GM19372 (cell line): ENCODE measurements around the gene PLPP6.

ENCODE experiments used
- ATAC-seq: cut with Tn5 transposase; IDR thresholded peaks from one replicate; pipeline ENCODE4 v1.9.1; 2021; ENCODE audit warnings: mild to moderate bottlenecking, low read depth, moderate library complexity; ENCODE audit not compliant: unreplicated experiment

The PLPP6 gene

GRCh38 chr9:4661611-4662010 is 483 bp upstream of the PLPP6 start:
- no peak for ATAC-seq

- ATAC-seq: no peak
Measured at GRCh38 chr9:4662989-4663792, 1.1 kb downstream of the PLPP6 start.

DNA sequence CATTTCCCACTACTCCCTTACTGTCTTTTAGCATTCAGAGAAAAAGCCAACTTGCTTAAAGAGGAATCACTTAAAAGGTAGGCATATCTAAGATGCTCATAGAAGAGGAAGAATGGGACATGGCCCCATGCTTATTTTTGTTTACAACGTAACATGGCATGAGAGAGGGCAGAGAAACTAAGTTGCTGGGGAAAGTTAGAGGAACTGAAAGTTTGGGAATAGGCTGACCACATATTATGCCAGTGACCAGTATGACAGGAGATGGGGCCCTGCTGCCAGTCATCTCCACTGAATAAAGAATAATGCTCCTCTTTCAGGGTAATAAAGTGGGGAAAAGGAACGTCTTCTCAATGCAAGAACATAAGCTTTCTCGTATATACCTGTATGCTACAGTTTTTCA is 1.9 kb downstream of the PLPP6 start:
- ATAC-seq: no peak

DNA sequence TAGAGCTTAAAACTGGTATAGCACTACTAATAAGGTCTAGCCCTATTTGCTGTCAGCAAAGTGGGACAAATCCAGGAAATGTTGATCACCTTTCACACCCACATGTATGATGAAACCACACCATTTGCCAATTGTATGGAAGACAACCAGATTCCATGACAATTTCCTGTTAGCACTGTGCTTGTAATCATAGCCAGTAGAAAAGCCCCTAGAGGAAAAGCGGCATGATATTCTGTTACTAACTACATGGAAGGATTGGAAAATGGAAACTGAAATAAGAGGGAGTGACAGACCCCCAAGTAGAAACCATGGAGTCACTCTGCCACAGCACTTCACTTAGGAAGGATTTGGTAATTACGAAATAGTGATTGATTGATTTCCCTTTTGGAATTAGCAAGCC is 3.3 kb downstream of the PLPP6 start:
- no peak for ATAC-seq

- ATAC-seq: no peak
Measured at GRCh38 chr9:4666042-4666699, 4.1 kb downstream of the PLPP6 start, which contains the start of gene SPATA6L. Gene SPATA6L, minus strand, starts transcription at chr9:4666480. Its CDS starts 230 bp downstream, at chr9:4666250.

DNA sequence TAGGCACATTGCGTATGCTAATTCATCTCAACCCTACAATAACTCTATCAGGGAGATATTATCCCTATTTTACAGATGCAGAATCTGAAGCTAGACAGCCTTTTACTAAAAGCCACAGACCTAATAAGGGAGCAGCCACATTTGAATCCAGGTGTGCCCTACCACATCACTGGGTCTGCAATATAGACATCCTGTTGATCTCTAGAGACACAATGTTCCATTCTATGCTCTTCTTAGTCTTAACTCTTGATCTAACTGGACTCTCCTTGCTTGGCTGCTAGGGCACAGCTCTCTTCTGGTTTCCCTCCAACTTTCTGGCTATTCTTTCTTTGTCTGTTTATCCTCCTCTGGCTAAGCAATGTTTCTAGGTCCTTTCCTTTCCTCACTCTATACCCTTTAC is 5.6 kb downstream of the PLPP6 start:
- ATAC-seq: no peak

GRCh38 chr9:4668604-4669003 is 6.5 kb downstream of the PLPP6 start:
- no peak for ATAC-seq

DNA sequence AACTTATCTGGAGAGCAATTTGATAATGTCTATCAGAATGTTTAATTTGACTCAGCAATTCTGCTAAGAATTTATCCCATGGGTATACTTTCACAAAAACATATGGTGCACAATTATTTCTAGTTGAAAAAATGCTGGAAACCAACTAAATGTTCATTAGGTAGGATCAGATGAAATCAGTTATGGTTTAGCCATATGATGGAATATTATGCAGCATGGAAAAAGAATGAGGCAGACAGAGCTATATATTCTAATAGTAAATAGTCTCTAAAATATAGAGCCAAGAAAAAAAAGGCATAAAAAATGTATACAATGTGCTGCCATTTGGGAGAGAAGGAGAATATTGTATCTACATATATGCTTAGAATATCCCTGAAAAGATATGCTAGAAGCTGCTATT is 7.8 kb downstream of the PLPP6 start:
- ATAC-seq: no peak

GRCh38 chr9:4670591-4670990 is 8.5 kb downstream of the PLPP6 start:
- no peak for ATAC-seq

DNA sequence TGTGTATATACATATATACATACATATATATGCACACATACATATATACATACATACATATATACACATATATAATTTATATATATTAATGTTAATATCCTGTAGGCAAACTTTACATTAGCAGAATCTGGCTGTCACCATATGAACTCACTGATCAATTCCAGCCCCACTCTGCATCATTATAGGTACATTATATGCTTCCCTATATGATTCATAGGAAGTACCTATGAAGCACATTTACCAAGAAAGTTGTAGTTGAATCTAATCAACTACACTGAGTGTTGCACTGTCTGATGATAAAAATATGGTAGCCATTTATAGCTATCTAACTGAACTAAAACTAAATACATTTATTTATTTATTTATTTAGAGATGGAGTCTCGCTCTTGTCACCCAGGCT is 9.6 kb downstream of the PLPP6 start:
- no peak for ATAC-seq

- no peak for ATAC-seq
Measured at GRCh38 chr9:4674783-4675182, 12.7 kb downstream of the PLPP6 start.

GRCh38 chr9:4677392-4677791 is 15.3 kb downstream of the PLPP6 start:
- ATAC-seq: no peak

GRCh38 chr9:4678679-4679267 is 16.7 kb downstream of the PLPP6 start:
- ATAC-seq: peak; percentile 16

DNA sequence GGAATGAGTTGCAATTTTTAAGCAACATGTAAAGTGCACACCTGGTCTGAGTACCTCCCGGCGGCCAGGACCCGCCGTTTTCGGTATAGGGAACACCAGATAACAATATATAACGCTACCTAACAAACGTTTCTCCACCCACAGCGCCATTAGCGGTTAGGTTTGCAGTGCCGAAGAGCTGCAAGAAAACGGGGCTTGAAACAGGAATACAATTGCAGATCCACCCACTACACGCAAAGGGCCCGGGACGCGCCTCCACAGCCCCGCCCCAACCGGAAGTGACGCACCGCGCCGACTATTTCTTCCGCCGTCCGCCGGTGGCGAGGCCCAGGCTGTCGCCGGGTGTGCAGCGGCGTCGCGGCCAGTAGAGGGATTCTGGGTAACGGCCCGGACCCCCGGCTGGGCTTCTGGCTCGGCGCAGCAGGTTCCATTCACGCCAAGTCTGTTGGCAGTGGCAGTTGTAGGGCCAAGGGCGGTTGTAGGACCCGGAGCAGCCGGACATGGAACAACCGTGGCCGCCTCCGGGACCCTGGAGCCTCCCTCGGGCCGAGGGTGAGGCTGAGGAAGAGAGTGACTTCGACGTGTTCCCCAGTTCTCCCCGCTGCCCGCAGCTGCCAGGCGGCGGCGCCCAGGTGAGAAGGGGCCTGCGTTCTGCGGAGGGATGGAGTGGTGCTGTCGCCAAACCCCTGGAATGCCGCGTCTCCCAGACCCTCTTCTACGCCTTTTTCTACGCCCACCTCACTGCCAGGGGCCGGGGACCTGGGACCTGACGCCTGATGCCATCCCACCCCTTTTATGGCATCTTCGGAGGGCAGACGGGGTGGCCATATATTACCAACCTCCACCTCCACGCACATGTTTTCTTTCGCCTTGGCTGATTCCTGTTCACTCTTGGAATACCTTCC is 17.4 kb downstream of the PLPP6 start, which contains the start of gene CDC37L1:
CDC37L1 (plus strand) TSS at position 302 of the 905 bp plus-strand sequence; CDS start at position 501, 199 bp downstream.
- peak; percentile 97 for ATAC-seq

- no peak for ATAC-seq
Measured at GRCh38 chr9:4680173-4680525, 18.1 kb downstream of the PLPP6 start.

DNA sequence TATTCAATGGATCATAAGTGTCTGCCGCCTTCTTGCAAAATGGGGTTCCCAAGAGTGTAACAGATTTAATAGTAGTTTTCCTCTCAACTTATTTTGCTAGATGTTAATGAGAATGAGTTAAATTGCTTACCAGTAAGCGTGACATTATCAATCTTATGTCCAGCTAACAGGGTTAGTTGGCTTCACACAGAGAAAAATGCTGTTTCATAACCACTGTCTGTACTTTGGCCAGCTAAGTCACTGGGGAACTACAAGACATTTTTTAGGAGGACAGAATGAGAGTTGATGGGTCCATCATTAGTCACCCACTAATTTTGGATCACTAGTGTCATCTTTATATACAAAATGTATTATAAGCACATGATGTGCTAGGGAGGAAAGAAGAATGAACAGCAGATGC is 18.7 kb downstream of the PLPP6 start:
- ATAC-seq: no peak

DNA sequence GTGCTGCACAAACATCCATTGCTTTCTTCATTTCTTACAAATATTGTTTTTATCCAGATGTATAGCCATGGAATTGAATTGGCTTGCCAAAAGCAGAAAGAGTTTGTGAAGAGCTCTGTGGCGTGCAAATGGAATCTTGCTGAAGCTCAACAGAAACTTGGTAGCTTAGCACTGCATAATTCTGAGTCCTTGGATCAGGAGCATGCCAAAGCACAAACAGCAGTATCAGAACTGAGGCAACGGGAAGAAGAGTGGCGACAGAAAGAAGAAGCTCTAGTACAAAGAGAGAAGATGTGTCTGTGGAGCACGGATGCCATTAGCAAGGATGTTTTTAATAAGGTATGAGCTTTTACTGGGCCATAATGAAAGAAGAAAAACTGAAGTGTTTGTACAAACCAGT is 22.7 kb downstream of the PLPP6 start:
- ATAC-seq: no peak

DNA sequence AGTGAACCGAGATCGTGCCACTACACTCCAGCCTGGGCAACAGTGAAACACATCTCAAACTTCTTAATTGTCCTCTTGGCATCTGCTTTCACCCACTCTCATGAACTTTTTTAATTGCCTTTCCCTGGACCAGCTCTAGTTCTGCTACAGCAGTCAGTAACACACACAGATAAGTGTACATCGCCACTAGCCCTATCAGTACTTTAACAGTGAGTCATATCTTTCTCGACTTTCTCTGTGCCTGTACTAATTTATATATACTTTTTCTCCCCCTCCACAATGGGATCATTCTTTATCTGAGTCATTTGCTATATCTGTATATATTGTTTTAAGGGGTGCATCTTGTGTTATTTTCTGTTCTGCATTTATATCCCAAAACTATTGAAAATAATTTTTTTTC is 24.0 kb downstream of the PLPP6 start:
- no peak for ATAC-seq

GRCh38 chr9:4686584-4686983 is 24.5 kb downstream of the PLPP6 start:
- no peak for ATAC-seq

- no peak for ATAC-seq
Measured at GRCh38 chr9:4689021-4689420, 26.9 kb downstream of the PLPP6 start.

DNA sequence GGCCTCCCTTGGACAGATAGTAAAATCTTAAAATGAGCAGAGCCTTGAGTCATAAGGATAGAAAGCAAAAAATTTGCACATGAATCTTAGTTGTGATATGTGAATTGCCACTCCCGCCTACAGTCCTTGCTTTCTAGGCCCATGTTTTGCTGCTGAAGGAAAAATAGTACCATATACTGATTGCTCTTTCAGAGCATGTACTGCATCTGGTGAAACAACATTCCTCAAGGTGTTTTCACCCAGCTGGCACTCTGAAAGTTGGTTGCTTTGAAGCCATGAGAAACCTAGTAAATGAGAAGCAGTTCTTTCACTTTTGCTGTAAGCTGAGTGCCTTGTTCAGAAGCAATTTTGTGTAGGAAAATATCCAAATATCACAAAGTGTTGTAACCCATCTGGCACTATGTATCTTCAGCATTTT is 27.6 kb downstream of the PLPP6 start:
- ATAC-seq: peak; percentile 73
